ENCODE data around the gene IGLL5.

- TF ChIP-seq CTCF (IDR thresholded peaks at IDR 0.05; ENCODE audit: low read depth, low read length, poor library complexity, severe bottlenecking) (no peak), EZH2phosphoT487 (IDR thresholded peaks at IDR 0.05; ENCODE audit: borderline replicate concordance, low read length) (no peak)
These were observed 2.5 kb upstream of the IGLL5 start for GRCh38 chr22:22884888-22885840.

Measured in DOHH2 (cell line).